Activated naive CD8-positive, alpha-beta T cell treated with anti-CD3 and anti-CD28 coated beads, Interleukin-2, amount 10 ng/mL, durations not matched to agents 7 days and 5 days (primary cell): ENCODE results near the gene STX16. TPM values are rescaled to one million over a fixed set of nuclear protein-coding genes. Genes with fewer than 3 reads are reported as not detected.

ENCODE experiments used
- ATAC-seq: fragments of 150-1000 bp; cut with Tn5 transposase; one replicate; pipeline ENCODE4 v1.10.0; 2021; ENCODE audit warnings: low read depth, moderate library complexity
- POLR2A ChIA-PET: fragments of 350-600 bp; sonication (Branson Sonifier 250); formaldehyde crosslinking; loops from one replicate; lab custom pipeline; 2021; ENCODE audit warnings: antibody characterized with exemption; lab: Charles Lee
- DNase-seq: peaks from one replicate; pipeline ENCODE4 v3.0.0; 2021
- H3K27ac Mint-ChIP-seq: one replicate; pipeline ENCODE4 v1.8.0; 2022; ENCODE audit warnings: mild to moderate bottlenecking, mixed read lengths
- H3K27me3 Mint-ChIP-seq: one replicate; pipeline ENCODE4 v1.8.0; 2022; ENCODE audit warnings: mild to moderate bottlenecking, moderate library complexity, mixed read lengths
- H3K36me3 Mint-ChIP-seq: one replicate; pipeline ENCODE4 v1.8.0; 2021; ENCODE audit warnings: mild to moderate bottlenecking, mixed read lengths
- H3K4me1 Mint-ChIP-seq: one replicate; pipeline ENCODE4 v1.8.0; 2021; ENCODE audit warnings: mixed read lengths
- H3K4me3 Mint-ChIP-seq: one replicate; pipeline ENCODE4 v1.8.0; 2022; ENCODE audit warnings: mild to moderate bottlenecking, moderate library complexity, mixed read lengths
- H3K9me3 Mint-ChIP-seq: one replicate; pipeline ENCODE4 v1.8.0; 2021; ENCODE audit warnings: mixed read lengths
- total RNA-seq, 2 experiments: library from RNA; stranded (reverse); gene quantifications; one replicate each; pipeline ENCODE4 v1.2.3, GENCODE V29; 2021

The STX16 gene
- total RNA-seq, 2 experiments from 2014 or later = 190 to 195 TPM

GRCh38 chr20:58688840-58689239, 37.8 kb downstream of the STX16 start:
- no peaks in the 10 kb centered on the region for H3K9me3 Mint-ChIP-seq
- H3K4me1 Mint-ChIP-seq = peaks cover 10% of the 10 kb centered on the region
- POLR2A ChIA-PET = interaction anchor here (1.1 kb wide), 1 partner anchor 37 kb away, joined by 9 read pairs; the partner anchor contains the start of gene STX16
- H3K4me3 Mint-ChIP-seq = no peak overlapping the region
- H3K27ac Mint-ChIP-seq = no peak overlapping the region
- DNase-seq = no peak
- ATAC-seq = no peak
- H3K36me3 Mint-ChIP-seq = peaks cover 18% of the 10 kb centered on the region
- no peaks in the 10 kb centered on the region for H3K27me3 Mint-ChIP-seq

- no peak for DNase-seq
- H3K27me3 Mint-ChIP-seq = no peaks in the 10 kb centered on the region
- no peaks in the 10 kb centered on the region for H3K9me3 Mint-ChIP-seq
- no peak overlapping the region for H3K27ac Mint-ChIP-seq
- ATAC-seq = no peak
- H3K4me1 Mint-ChIP-seq = peaks cover 11% of the 10 kb centered on the region
- peaks cover 15% of the 10 kb centered on the region for H3K36me3 Mint-ChIP-seq
- POLR2A ChIA-PET = interaction anchor here (0.6 to 4.9 kb wide), 4 partner anchors 29 to 56 kb away, joined by 3 to 75 read pairs (median 6); partner anchors contain the start of gene STX16
- no peak overlapping the region for H3K4me3 Mint-ChIP-seq
Measured at GRCh38 chr20:58690396-58691135, 39.5 kb downstream of the STX16 start.

- H3K27ac Mint-ChIP-seq = peak overlapping the region; percentile 51
- H3K36me3 Mint-ChIP-seq = peaks cover 12% of the 10 kb centered on the region
- no peak for ATAC-seq
- H3K9me3 Mint-ChIP-seq = no peaks in the 10 kb centered on the region
- H3K27me3 Mint-ChIP-seq = no peaks in the 10 kb centered on the region
- no peak for DNase-seq
- H3K4me3 Mint-ChIP-seq = peak overlapping the region; percentile 52
- peaks cover 11% of the 10 kb centered on the region for H3K4me1 Mint-ChIP-seq
- POLR2A ChIA-PET = interaction anchor here (0.7 to 4.9 kb wide), 5 partner anchors 11 to 54 kb away, joined by 3 to 75 read pairs (median 5); partner anchors contain the start of gene STX16
Measured at GRCh38 chr20:58691773-58692578, 40.9 kb downstream of the STX16 start.

GRCh38 chr20:58692579-58693225, 41.6 kb downstream of the STX16 start, which contains the start of gene NPEPL1:
TSS of gene NPEPL1 (plus strand) at chr20:58692800. CDS start at chr20:58692901, 101 bp downstream.
- POLR2A ChIA-PET = interaction anchor here (1.3 to 4.9 kb wide), 4 partner anchors 31 to 41 kb away, joined by 4 to 75 read pairs (median 6); partner anchors contain the start of gene STX16
- ATAC-seq (peak; percentile 94), DNase-seq (peak; percentile 87)
- H3K4me3 Mint-ChIP-seq = peak within 1 kb of the TSS; percentile 79
- peak within 1 kb of the TSS; percentile 83 for H3K27ac Mint-ChIP-seq
- no peaks in the 10 kb centered on the region for H3K9me3 Mint-ChIP-seq
- H3K27me3 Mint-ChIP-seq = no peaks in the 10 kb centered on the region
- peaks cover 13% of the 10 kb centered on the region for H3K36me3 Mint-ChIP-seq
- H3K4me1 Mint-ChIP-seq = peaks cover 11% of the 10 kb centered on the region

GRCh38 chr20:58693226-58694006, 42.3 kb downstream of the STX16 start:
- ATAC-seq (peak; percentile 8), DNase-seq (peak; percentile 65)
- Mint-ChIP-seq H3K9me3 (no peaks in the 10 kb centered on the region), H3K36me3 (peaks cover 13% of the 10 kb centered on the region), H3K27me3 (no peaks in the 10 kb centered on the region), H3K27ac (peak overlapping the region; percentile 83), H3K4me1 (peaks cover 13% of the 10 kb centered on the region), H3K4me3 (peak overlapping the region; percentile 79)
- POLR2A ChIA-PET = interaction anchor here (1.2 to 4.9 kb wide), 5 partner anchors 32 to 42 kb away, joined by 3 to 75 read pairs (median 5); partner anchors contain the start of gene STX16

- Mint-ChIP-seq H3K27ac (no peak overlapping the region), H3K27me3 (no peaks in the 10 kb centered on the region), H3K4me1 (peaks cover 13% of the 10 kb centered on the region), H3K36me3 (peaks cover 10% of the 10 kb centered on the region), H3K9me3 (no peaks in the 10 kb centered on the region), H3K4me3 (peak overlapping the region; percentile 79)
- POLR2A ChIA-PET = interaction anchor here (0.6 to 4.9 kb wide), 4 partner anchors 34 to 469 kb away, joined by 3 to 75 read pairs (median 4); partner anchors contain the start of gene STX16
- ATAC-seq = no peak
- DNase-seq = no peak
Measured at GRCh38 chr20:58694241-58695083, 43.4 kb downstream of the STX16 start.

- peaks cover 13% of the 10 kb centered on the region for H3K4me1 Mint-ChIP-seq
- peaks cover 6% of the 10 kb centered on the region for H3K36me3 Mint-ChIP-seq
- POLR2A ChIA-PET = interaction anchor here (4.9 kb wide), 1 partner anchor 44 kb away, joined by 75 read pairs; the partner anchor contains the start of gene STX16
- H3K9me3 Mint-ChIP-seq = no peaks in the 10 kb centered on the region
- no peaks in the 10 kb centered on the region for H3K27me3 Mint-ChIP-seq
- DNase-seq (no peak), ATAC-seq (no peak)
- H3K4me3 Mint-ChIP-seq = no peak overlapping the region
- no peak overlapping the region for H3K27ac Mint-ChIP-seq
Measured at GRCh38 chr20:58695084-58695722, 44.1 kb downstream of the STX16 start.

- Mint-ChIP-seq H3K27me3 (no peaks in the 10 kb centered on the region), H3K27ac (no peak overlapping the region), H3K4me3 (no peak overlapping the region), H3K36me3 (peaks cover 6% of the 10 kb centered on the region), H3K4me1 (peaks cover 12% of the 10 kb centered on the region), H3K9me3 (no peaks in the 10 kb centered on the region)
- ATAC-seq (no peak), DNase-seq (no peak)
- POLR2A ChIA-PET = interaction anchor here (1.3 to 4.9 kb wide), 3 partner anchors 44 to 45 kb away, joined by 4 to 75 read pairs (median 4); partner anchors contain the start of gene STX16
Measured at GRCh38 chr20:58695895-58696375, 44.9 kb downstream of the STX16 start.

- DNase-seq (no peak), ATAC-seq (no peak)
- Mint-ChIP-seq H3K27ac (no peak overlapping the region), H3K27me3 (no peaks in the 10 kb centered on the region), H3K4me3 (no peak overlapping the region), H3K36me3 (peaks cover 6% of the 10 kb centered on the region), H3K9me3 (no peaks in the 10 kb centered on the region), H3K4me1 (peaks cover 11% of the 10 kb centered on the region)
- POLR2A ChIA-PET = interaction anchor here (1.3 to 1.9 kb wide), 2 partner anchors 44 to 45 kb away, joined by 4 read pairs; partner anchors contain the start of gene STX16
Measured at GRCh38 chr20:58696411-58696961, 45.4 kb downstream of the STX16 start.

GRCh38 chr20:58697201-58697866, 46.3 kb downstream of the STX16 start:
- DNase-seq (no peak), ATAC-seq (no peak)
- Mint-ChIP-seq H3K9me3 (no peaks in the 10 kb centered on the region), H3K36me3 (peaks cover 6% of the 10 kb centered on the region), H3K27ac (no peak overlapping the region), H3K4me1 (peaks cover 11% of the 10 kb centered on the region), H3K4me3 (no peak overlapping the region), H3K27me3 (no peaks in the 10 kb centered on the region)
- POLR2A ChIA-PET = interaction anchor here (1.3 to 1.9 kb wide), 2 partner anchors 45 to 46 kb away, joined by 4 read pairs; partner anchors contain the start of gene STX16
